Activated naive CD8-positive, alpha-beta T cell treated with anti-CD3 and anti-CD28 coated beads, Interleukin-2, amount 50 U/mL, for 24 hours (primary cell): ENCODE measurements around the gene PAX2.
A peak's percentile ranks its signal among the peaks of the same experiment; 100 is the strongest.

Experiments used
- ATAC-seq: fragments of 150-1000 bp; cut with Tn5 transposase; one replicate; pipeline ENCODE4 v1.10.0; 2021
- DNase-seq: peaks from one replicate; pipeline ENCODE4 v3.0.0; 2021
- H3K27ac Mint-ChIP-seq: one replicate; pipeline ENCODE4 v1.8.0; 2021; ENCODE audit warnings: mild to moderate bottlenecking, mixed read lengths
- H3K27me3 Mint-ChIP-seq: one replicate; pipeline ENCODE4 v1.8.0; 2021; ENCODE audit warnings: mixed read lengths
- H3K36me3 Mint-ChIP-seq: one replicate; pipeline ENCODE4 v1.8.0; 2021; ENCODE audit warnings: low read depth, mixed read lengths
- H3K4me1 Mint-ChIP-seq: one replicate; pipeline ENCODE4 v1.8.0; 2021; ENCODE audit warnings: mixed read lengths
- H3K4me3 Mint-ChIP-seq: one replicate; pipeline ENCODE4 v1.8.0; 2021; ENCODE audit warnings: mild to moderate bottlenecking, moderate library complexity, mixed read lengths
- H3K9me3 Mint-ChIP-seq: one replicate; pipeline ENCODE4 v1.8.0; 2021; ENCODE audit warnings: mixed read lengths

Gene PAX2

GRCh38 chr10:100814751-100815474 is 69.5 kb downstream of the PAX2 start:
- ATAC-seq (no peak), DNase-seq (no peak)
- no peaks in the 10 kb centered on the region for H3K9me3 Mint-ChIP-seq
- H3K4me1 Mint-ChIP-seq, result no peaks in the 10 kb centered on the region
- no peaks in the 10 kb centered on the region for H3K36me3 Mint-ChIP-seq
- H3K27me3 Mint-ChIP-seq, result peaks cover 45% of the 10 kb centered on the region
- no peak overlapping the region for H3K27ac Mint-ChIP-seq
- no peak overlapping the region for H3K4me3 Mint-ChIP-seq

DNA sequence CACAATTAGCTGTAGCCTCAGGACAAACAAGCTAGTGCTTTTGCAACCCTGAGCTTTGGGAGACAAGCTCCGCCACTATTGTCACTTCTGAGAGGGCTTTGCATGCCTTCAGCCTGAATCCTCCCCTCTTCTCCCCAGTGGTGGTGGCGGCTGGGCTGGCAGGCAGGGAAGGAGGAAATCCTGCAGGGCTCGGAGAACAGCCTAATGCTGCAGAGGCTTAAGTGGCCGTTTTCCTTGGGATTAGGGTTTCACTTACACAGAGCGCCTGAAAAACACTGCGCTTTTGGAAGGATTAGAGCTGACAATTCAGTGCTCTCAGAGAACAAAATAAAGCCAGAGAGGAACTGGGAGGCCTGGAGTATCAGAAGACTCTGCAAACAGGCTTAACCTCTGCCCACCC is 71.3 kb downstream of the PAX2 start:
- Mint-ChIP-seq H3K27ac (no peak overlapping the region), H3K9me3 (no peaks in the 10 kb centered on the region), H3K36me3 (no peaks in the 10 kb centered on the region), H3K27me3 (peaks cover 42% of the 10 kb centered on the region), H3K4me1 (no peaks in the 10 kb centered on the region), H3K4me3 (no peak overlapping the region)
- DNase-seq (no peak), ATAC-seq (no peak)

DNA sequence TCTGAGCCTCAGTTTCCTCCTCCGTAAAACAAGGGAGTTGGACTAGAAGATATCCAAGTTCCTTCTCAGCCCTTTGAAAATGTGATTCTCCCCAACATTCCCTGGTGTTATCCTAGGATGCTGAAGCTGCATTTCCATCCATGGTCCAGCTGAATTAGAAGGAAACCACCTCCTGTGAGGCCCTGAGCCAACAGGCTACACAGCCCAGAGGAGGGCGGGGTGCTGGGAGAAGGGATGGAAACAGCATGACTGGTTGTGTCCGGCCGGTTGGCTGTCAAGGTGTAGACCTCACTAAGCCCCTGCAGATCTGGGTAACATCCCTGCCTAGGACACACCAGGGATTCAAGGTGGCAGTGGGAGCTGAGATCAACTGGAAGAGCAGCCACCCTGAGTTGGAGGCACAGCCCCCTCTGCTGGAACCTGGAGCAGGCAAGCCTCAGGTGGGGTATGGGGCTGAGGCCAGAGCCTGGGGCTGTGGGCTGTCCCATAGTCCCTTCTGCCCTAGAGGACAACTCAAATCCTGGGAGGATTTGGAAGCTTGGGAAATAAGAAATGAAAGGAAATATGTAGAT is 72.0 kb downstream of the PAX2 start:
- H3K27ac Mint-ChIP-seq, result no peak overlapping the region
- H3K36me3 Mint-ChIP-seq, result no peaks in the 10 kb centered on the region
- no peaks in the 10 kb centered on the region for H3K9me3 Mint-ChIP-seq
- no peaks in the 10 kb centered on the region for H3K4me1 Mint-ChIP-seq
- ATAC-seq (no peak), DNase-seq (no peak)
- H3K4me3 Mint-ChIP-seq, result no peak overlapping the region
- peaks cover 40% of the 10 kb centered on the region for H3K27me3 Mint-ChIP-seq

- no peak for DNase-seq
- H3K27me3 Mint-ChIP-seq, result peaks cover 48% of the 10 kb centered on the region
- no peak for ATAC-seq
- no peak overlapping the region for H3K4me3 Mint-ChIP-seq
- no peaks in the 10 kb centered on the region for H3K36me3 Mint-ChIP-seq
- H3K4me1 Mint-ChIP-seq, result no peaks in the 10 kb centered on the region
- H3K9me3 Mint-ChIP-seq, result no peaks in the 10 kb centered on the region
- no peak overlapping the region for H3K27ac Mint-ChIP-seq
These were observed 74.0 kb downstream of the PAX2 start for GRCh38 chr10:100819424-100819823.

DNA sequence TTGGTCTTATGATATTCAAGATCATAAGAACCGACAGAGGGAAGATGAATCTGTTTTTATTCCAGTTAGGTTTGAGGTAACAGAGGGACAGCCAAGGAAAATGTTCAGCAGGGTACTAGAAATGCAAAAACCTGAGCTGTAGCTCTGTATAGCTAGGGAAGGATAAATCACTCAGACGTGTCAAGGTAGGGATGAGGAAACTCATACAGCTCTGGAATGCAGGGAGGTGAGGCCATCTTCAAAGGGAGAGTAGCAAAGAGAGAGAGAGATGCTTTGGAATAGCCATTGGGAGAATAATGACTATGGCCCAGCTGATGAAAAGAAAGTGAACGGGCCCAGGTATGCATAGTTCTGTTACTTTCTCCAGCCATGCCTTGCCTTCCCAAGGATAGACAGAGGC is 77.8 kb downstream of the PAX2 start:
- no peaks in the 10 kb centered on the region for H3K9me3 Mint-ChIP-seq
- no peak overlapping the region for H3K4me3 Mint-ChIP-seq
- H3K27me3 Mint-ChIP-seq, result peaks cover 56% of the 10 kb centered on the region
- H3K4me1 Mint-ChIP-seq, result peaks cover 4% of the 10 kb centered on the region
- no peaks in the 10 kb centered on the region for H3K36me3 Mint-ChIP-seq
- DNase-seq (no peak), ATAC-seq (no peak)
- no peak overlapping the region for H3K27ac Mint-ChIP-seq

DNA sequence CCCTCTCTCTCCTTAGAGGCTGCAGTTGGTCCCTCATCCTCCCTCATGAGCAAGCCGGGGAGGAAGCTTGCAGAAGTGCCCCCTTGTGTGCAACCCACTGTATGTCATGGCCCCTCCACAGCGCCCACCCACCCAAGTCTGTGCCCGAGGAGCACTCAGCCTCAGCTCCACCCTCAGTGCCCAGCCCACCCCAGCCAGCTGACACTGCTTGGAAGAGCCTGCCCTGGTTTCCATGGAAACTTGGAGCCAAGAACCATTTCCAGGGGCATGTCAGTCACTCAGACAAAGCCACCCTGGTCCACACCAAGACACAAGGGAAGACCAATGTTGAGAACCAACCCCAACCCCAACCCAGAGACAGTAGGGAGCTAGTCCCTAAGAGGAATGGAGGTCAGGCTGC is 79.5 kb downstream of the PAX2 start:
- Mint-ChIP-seq H3K4me3 (no peak overlapping the region), H3K27me3 (peaks cover 67% of the 10 kb centered on the region), H3K9me3 (no peaks in the 10 kb centered on the region), H3K27ac (no peak overlapping the region), H3K4me1 (peaks cover 17% of the 10 kb centered on the region), H3K36me3 (no peaks in the 10 kb centered on the region)
- no peak for ATAC-seq
- no peak for DNase-seq

DNA sequence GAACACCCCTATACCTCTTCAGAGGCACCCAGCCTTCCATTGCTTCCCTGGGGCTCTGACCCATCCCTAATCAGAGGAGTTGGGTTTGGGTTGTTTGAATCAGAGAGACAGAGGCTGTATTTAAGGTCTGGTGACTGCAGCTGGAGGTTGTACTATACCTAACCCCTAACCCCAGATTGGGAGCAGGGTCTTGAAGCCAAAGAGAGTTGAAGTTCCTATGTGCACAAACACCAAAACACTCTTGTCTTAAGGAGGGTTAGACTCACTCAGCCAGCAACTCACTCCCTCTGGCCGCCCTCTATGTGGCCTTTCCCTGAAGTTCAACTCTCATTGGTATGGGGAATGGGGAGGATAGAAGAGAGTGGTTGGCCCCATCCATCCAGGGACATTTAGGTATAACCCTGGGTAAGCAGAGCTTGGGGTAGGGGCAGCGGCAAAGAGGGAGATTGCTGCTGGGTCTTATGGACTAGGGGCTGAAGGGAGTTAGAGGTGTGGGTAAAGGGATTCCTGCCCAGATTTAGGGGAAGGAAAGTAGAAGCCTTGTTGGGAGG is 80.0 kb downstream of the PAX2 start:
- Mint-ChIP-seq H3K36me3 (no peaks in the 10 kb centered on the region), H3K27ac (no peak overlapping the region), H3K4me1 (peaks cover 22% of the 10 kb centered on the region), H3K27me3 (peaks cover 72% of the 10 kb centered on the region), H3K4me3 (no peak overlapping the region), H3K9me3 (no peaks in the 10 kb centered on the region)
- no peak for DNase-seq
- no peak for ATAC-seq

- no peaks in the 10 kb centered on the region for H3K36me3 Mint-ChIP-seq
- peaks cover 75% of the 10 kb centered on the region for H3K27me3 Mint-ChIP-seq
- H3K4me3 Mint-ChIP-seq, result no peak overlapping the region
- H3K9me3 Mint-ChIP-seq, result no peaks in the 10 kb centered on the region
- H3K4me1 Mint-ChIP-seq, result peaks cover 24% of the 10 kb centered on the region
- no peak overlapping the region for H3K27ac Mint-ChIP-seq
- DNase-seq (no peak), ATAC-seq (no peak)
These were observed 80.8 kb downstream of the PAX2 start for GRCh38 chr10:100826031-100826651.

DNA sequence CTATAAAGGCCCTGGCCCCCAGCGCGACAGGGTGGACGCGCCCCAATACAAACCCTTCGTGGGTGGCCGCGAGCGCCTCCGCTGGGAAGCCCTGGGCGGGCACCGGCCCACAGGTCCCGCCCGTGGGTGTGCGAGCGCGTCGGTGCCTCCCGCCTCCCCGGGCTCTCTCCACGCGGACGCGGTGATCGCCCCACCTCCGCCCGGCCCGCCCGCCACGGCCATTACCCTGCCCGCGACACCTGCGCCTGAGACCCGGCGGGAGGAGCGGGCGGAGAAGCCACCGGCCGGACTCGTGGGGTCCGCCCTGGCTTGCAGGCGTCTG is 81.2 kb downstream of the PAX2 start:
- H3K36me3 Mint-ChIP-seq, result no peaks in the 10 kb centered on the region
- ATAC-seq (no peak), DNase-seq (no peak)
- H3K4me3 Mint-ChIP-seq, result peak overlapping the region; percentile 9
- no peak overlapping the region for H3K27ac Mint-ChIP-seq
- H3K27me3 Mint-ChIP-seq, result peaks cover 79% of the 10 kb centered on the region
- no peaks in the 10 kb centered on the region for H3K9me3 Mint-ChIP-seq
- peaks cover 24% of the 10 kb centered on the region for H3K4me1 Mint-ChIP-seq

DNA sequence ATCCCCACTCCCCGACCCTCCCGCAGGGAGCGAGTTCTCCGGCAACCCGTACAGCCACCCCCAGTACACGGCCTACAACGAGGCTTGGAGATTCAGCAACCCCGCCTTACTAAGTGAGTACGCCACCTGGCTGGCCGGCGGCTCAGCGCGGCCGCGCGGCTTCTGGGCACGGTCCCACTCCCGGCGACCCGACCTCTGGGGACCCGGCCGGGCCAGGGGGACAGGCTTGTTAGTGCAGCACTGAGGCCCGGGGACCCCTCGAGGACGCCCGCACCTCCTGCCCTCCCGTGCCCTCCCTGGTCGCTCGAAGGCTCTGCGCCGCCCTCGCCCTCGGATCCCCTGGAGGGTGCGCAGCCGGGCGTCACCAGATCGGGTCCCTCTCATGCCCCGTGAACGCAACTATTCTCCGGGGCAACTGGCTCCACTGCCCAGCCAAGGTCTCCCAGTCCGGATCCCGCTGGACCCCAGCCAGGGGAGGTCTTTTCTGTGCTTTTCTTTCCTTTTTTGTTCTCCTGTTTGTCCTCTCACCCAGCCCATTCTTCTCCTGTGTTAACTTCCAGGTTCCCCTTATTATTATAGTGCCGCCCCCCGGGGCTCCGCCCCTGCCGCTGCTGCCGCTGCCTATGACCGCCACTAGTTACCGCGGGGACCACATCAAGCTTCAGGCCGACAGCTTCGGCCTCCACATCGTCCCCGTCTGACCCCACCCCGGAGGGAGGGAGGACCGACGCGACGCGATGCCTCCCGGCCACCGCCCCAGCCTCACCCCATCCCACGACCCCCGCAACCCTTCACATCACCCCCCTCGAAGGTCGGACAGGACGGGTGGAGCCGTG is 81.8 kb downstream of the PAX2 start:
- Mint-ChIP-seq H3K36me3 (no peaks in the 10 kb centered on the region), H3K27ac (no peak overlapping the region), H3K4me1 (peaks cover 24% of the 10 kb centered on the region), H3K4me3 (peak overlapping the region; percentile 71), H3K27me3 (peaks cover 80% of the 10 kb centered on the region), H3K9me3 (no peaks in the 10 kb centered on the region)
- DNase-seq (peak; percentile 33), ATAC-seq (peak; percentile 40)

DNA sequence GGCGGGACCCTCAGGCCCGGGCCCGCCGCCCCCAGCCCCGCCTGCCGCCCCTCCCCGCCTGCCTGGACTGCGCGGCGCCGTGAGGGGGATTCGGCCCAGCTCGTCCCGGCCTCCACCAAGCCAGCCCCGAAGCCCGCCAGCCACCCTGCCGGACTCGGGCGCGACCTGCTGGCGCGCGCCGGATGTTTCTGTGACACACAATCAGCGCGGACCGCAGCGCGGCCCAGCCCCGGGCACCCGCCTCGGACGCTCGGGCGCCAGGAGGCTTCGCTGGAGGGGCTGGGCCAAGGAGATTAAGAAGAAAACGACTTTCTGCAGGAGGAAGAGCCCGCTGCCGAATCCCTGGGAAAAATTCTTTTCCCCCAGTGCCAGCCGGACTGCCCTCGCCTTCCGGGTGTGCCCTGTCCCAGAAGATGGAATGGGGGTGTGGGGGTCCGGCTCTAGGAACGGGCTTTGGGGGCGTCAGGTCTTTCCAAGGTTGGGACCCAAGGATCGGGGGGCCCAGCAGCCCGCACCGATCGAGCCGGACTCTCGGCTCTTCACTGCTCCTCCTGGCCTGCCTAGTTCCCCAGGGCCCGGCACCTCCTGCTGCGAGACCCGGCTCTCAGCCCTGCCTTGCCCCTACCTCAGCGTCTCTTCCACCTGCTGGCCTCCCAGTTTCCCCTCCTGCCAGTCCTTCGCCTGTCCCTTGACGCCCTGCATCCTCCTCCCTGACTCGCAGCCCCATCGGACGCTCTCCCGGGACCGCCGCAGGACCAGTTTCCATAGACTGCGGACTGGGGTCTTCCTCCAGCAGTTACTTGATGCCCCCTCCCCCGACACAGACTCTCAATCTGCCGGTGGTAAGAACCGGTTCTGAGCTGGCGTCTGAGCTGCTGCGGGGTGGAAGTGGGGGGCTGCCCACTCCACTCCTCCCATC is 82.7 kb downstream of the PAX2 start:
- Mint-ChIP-seq H3K4me3 (peak overlapping the region; percentile 75), H3K36me3 (no peaks in the 10 kb centered on the region), H3K9me3 (no peaks in the 10 kb centered on the region), H3K4me1 (peaks cover 24% of the 10 kb centered on the region), H3K27ac (no peak overlapping the region), H3K27me3 (peaks cover 81% of the 10 kb centered on the region)
- ATAC-seq (peak; percentile 15), DNase-seq (peak; percentile 49)

GRCh38 chr10:100828738-100829096 is 83.3 kb downstream of the PAX2 start:
- Mint-ChIP-seq H3K9me3 (no peaks in the 10 kb centered on the region), H3K4me3 (peak overlapping the region; percentile 75), H3K36me3 (no peaks in the 10 kb centered on the region), H3K27ac (no peak overlapping the region), H3K27me3 (peaks cover 79% of the 10 kb centered on the region), H3K4me1 (peaks cover 24% of the 10 kb centered on the region)
- DNase-seq (peak; percentile 46), ATAC-seq (peak; percentile 37)

GRCh38 chr10:100829097-100829870 is 83.9 kb downstream of the PAX2 start:
- no peak for DNase-seq
- Mint-ChIP-seq H3K36me3 (no peaks in the 10 kb centered on the region), H3K27me3 (peaks cover 79% of the 10 kb centered on the region), H3K9me3 (no peaks in the 10 kb centered on the region), H3K4me1 (peaks cover 24% of the 10 kb centered on the region), H3K4me3 (peak overlapping the region; percentile 75), H3K27ac (no peak overlapping the region)
- no peak for ATAC-seq
